GM10248 (cell line): ENCODE results near the gene CCDC82.

ENCODE experiments used
- CTCF ChIA-PET: fragments of 300-600 bp; sonication (Branson Sonifier 250); formaldehyde crosslinking; extraction: SDS; loops from one replicate; lab custom pipeline; 2021; ENCODE audit warnings: antibody characterized with exemption; lab: Yijun Ruan, JAX
- POLR2A ChIA-PET: fragments of 350-650 bp; sonication (Branson Sonifier 250); formaldehyde crosslinking; extraction: SDS; loops from one replicate; lab custom pipeline; 2020; ENCODE audit warnings: antibody characterized with exemption; lab: Yijun Ruan, JAX
- DNase-seq: peaks from one replicate; pipeline ENCODE4 v3.0.0; 2012; ENCODE audit errors: extremely low spot score
- CTCF ChIP-seq: IDR thresholded peaks from 2 replicates; pipeline ENCODE4 v1.5.1; 2012; ENCODE audit warnings: mild to moderate bottlenecking, low read depth; ENCODE audit errors: extremely low read depth, missing control alignments, control extremely low read depth

The CCDC82 gene

GRCh38 chr11:96309016-96309642, 80.6 kb downstream of the CCDC82 start:
- DNase-seq = no peak
- no peak for TF ChIP-seq CTCF
- POLR2A ChIA-PET = no interaction called here
- CTCF ChIA-PET = interaction anchor here (0.7 to 3.5 kb wide), 5 partner anchors 9 to 34 kb away, joined by 3 to 13 read pairs (median 4); partner anchors contain the start of gene MAML2

GRCh38 chr11:96307776-96308140, 82.0 kb downstream of the CCDC82 start:
- CTCF ChIA-PET = interaction anchor here (0.7 to 1.9 kb wide), 6 partner anchors 10 to 38 kb away, joined by 3 to 4 read pairs (median 3); no protein-coding TSS in a partner anchor
- DNase-seq = no peak
- no peak for TF ChIP-seq CTCF
- POLR2A ChIA-PET = no interaction called here

GRCh38 chr11:96306933-96307775, 82.6 kb downstream of the CCDC82 start:
- TF ChIP-seq CTCF = no peak
- CTCF ChIA-PET = interaction anchor here (0.7 to 2.1 kb wide), 11 partner anchors 10 to 52 kb away, joined by 3 to 10 read pairs (median 4); no protein-coding TSS in a partner anchor
- no peak for DNase-seq
- POLR2A ChIA-PET = no interaction called here

GRCh38 chr11:96306600-96306932, 83.1 kb downstream of the CCDC82 start:
- ChIA-PET POLR2A (no interaction called here), CTCF (interaction anchor here (1.2 to 2.1 kb wide), 7 partner anchors 11 to 51 kb away, joined by 3 to 10 read pairs (median 4); no protein-coding TSS in a partner anchor)
- no peak for TF ChIP-seq CTCF
- DNase-seq = no peak

GRCh38 chr11:96306071-96306470, 83.6 kb downstream of the CCDC82 start:
- no peak for DNase-seq
- ChIA-PET POLR2A (no interaction called here), CTCF (interaction anchor here (1.4 to 2.1 kb wide), 6 partner anchors 11 to 51 kb away, joined by 3 to 10 read pairs (median 5); no protein-coding TSS in a partner anchor)
- TF ChIP-seq CTCF = no peak

- no peak for DNase-seq
- ChIA-PET POLR2A (no interaction called here), CTCF (interaction anchor here (0.6 to 0.9 kb wide), 2 partner anchors 9 to 39 kb away, joined by 3 read pairs; partner anchors contain the start of gene MAML2)
- TF ChIP-seq CTCF = no peak
These were observed 85.7 kb downstream of the CCDC82 start for GRCh38 chr11:96303980-96304379.
